GM12878 (cell line): ENCODE data around the gene GGCX. TPM values are rescaled to one million over a fixed set of nuclear protein-coding genes. Genes with fewer than 3 reads are reported as not detected.

Experiments
- GABPA ChIP-seq: IDR thresholded peaks from 2 replicates; pipeline ENCODE4 v1.6.1; 2014; ENCODE audit warnings: antibody characterized with exemption, low read depth, mild to moderate bottlenecking, inconsistent platforms
- KLF5 ChIP-seq: fragments of 450-650 bp; IDR thresholded peaks from 2 replicates; pipeline ENCODE4 v1.6.1; 2014; ENCODE audit warnings: mild to moderate bottlenecking; ENCODE audit not compliant: partially characterized antibody
- POLR2AphosphoS5 ChIP-seq: IDR thresholded peaks from 2 replicates; pipeline ENCODE4 v1.6.1; 2011; ENCODE audit warnings: mild to moderate bottlenecking, low read length, inconsistent platforms
- SMAD1 ChIP-seq: fragments of 450-650 bp; IDR thresholded peaks from 2 replicates; pipeline ENCODE4 v1.6.1; 2018; ENCODE audit warnings: mild to moderate bottlenecking, low read depth; ENCODE audit not compliant: partially characterized antibody
- SP1 ChIP-seq: IDR thresholded peaks from one replicate; pipeline ENCODE4 v1.6.1; 2011; ENCODE audit warnings: low read depth, low read length
- TCF7 ChIP-seq: IDR thresholded peaks from 2 replicates; pipeline ENCODE4 v1.6.1; 2014; ENCODE audit warnings: antibody characterized with exemption, borderline replicate concordance
- ZNF217 ChIP-seq: fragments of 450-650 bp; IDR thresholded peaks from 2 replicates; pipeline ENCODE4 v1.6.1; 2017; ENCODE audit warnings: antibody characterized with exemption, mild to moderate bottlenecking
- ZZZ3 ChIP-seq: IDR thresholded peaks from 2 replicates; pipeline ENCODE4 v1.6.1; 2011; ENCODE audit warnings: low read depth; ENCODE audit not compliant: control insufficient read depth, insufficient read length
- polyA plus RNA-seq, 11 experiments: library from polyadenylated mRNA; depleted of rRNA in 4 of 11; unstranded in 6 of 11; stranded (reverse) in 5 of 11; fragments of >200 nt; fragmentation: Nextera tagmentation in 4 of 11; fragmentation: Illumina TruSeq in 1 of 11; extraction: Ambion mirVana in 4 of 11; extraction: Trizol in 1 of 11; gene quantifications; 1 replicate in 1 of 11; 2 replicates in 10 of 11; pipeline versions ENCODE4 v1.2.1 to v1.2.3, GENCODE V29; 2011 to 2016; ENCODE audit warnings: inconsistent platforms in 2 of 11, missing spikeins in 2 of 11, low read depth in 1 of 11
- total RNA-seq, 4 experiments: library from RNA; depleted of rRNA in 3 of 4; stranded (reverse); fragments of >200 nt in 3 of 4; fragmentation: Illumina TruSeq in 1 of 4; extraction: Trizol in 1 of 4; gene quantifications; 2 replicates each; pipeline versions ENCODE4 v1.2.1 to v1.2.3, GENCODE V29; 2013 to 2021
- TF ChIP-seq, protein P1 (sequence below): fragments of 150-350 bp; IDR thresholded peaks from 2 replicates; pipeline ENCODE4 v1.6.1; 2016; ENCODE audit warnings: low read depth, low read length
- TF ChIP-seq, protein P2 (sequence below): fragments of 450-650 bp; IDR thresholded peaks from 2 replicates; pipeline ENCODE4 v1.6.1; 2017; ENCODE audit warnings: mild to moderate bottlenecking, moderate library complexity
- TF ChIP-seq, protein P3 (sequence below): fragments of 450-650 bp; IDR thresholded peaks from 2 replicates; pipeline ENCODE4 v1.6.1; 2017; ENCODE audit warnings: mild to moderate bottlenecking
- TF ChIP-seq, protein P4 (sequence below): fragments of 450-650 bp; IDR thresholded peaks from 2 replicates; pipeline ENCODE4 v1.6.1; 2017; ENCODE audit warnings: low read depth, mild to moderate bottlenecking, moderate library complexity

Gene GGCX
- total and polyA plus RNA-seq, 10 of the 15 experiments (the other 5 are each of a cell fraction or from before 2014, with no cell fraction given): 18.1 to 52.7 (median 25.0) TPM

DNA sequence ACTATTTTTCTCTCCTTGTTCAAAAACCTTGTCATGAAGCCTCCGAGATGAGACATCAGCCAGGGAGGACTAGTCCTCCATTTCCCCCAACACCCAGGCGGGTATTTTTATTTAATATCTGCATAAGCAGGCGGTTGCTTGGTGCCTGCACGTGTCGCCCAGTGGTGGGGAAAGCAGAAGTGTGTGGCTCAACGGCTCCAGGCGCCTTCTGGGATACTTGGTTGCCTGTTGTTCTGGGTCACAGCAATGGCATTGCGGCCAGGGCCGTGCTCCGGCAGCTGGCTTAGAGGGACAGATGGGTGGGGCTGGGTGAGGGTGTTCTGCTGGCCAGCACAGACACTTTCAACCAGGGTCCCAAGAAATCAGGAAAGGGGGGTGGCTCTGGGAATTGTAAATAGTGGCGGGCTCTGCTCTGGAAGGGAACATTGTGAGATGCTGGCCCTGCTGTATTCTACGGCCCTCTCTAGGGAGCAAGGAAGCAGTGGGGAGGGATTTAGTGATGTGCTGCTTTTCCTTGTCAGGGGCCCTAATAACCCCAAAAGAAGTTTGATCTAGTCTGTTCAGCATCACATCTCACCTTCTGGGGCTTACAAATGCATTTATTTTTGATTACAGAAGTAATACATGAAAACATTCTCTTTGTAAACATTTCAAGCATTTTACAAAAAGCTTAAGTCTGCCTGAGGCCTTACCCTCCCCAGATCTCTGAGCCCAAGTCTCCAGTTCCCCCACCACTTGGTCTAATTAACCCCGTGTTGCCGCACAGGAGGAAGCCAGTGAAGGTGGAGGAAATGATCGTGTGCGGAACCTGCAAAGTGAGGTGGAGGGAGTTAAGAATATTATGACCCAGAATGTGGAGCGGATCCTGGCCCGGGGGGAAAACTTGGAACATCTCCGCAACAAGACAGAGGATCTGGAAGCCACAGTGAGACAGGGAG, 17.2 kb upstream of the GGCX start (continued):
- TF ChIP-seq, protein P1, sequence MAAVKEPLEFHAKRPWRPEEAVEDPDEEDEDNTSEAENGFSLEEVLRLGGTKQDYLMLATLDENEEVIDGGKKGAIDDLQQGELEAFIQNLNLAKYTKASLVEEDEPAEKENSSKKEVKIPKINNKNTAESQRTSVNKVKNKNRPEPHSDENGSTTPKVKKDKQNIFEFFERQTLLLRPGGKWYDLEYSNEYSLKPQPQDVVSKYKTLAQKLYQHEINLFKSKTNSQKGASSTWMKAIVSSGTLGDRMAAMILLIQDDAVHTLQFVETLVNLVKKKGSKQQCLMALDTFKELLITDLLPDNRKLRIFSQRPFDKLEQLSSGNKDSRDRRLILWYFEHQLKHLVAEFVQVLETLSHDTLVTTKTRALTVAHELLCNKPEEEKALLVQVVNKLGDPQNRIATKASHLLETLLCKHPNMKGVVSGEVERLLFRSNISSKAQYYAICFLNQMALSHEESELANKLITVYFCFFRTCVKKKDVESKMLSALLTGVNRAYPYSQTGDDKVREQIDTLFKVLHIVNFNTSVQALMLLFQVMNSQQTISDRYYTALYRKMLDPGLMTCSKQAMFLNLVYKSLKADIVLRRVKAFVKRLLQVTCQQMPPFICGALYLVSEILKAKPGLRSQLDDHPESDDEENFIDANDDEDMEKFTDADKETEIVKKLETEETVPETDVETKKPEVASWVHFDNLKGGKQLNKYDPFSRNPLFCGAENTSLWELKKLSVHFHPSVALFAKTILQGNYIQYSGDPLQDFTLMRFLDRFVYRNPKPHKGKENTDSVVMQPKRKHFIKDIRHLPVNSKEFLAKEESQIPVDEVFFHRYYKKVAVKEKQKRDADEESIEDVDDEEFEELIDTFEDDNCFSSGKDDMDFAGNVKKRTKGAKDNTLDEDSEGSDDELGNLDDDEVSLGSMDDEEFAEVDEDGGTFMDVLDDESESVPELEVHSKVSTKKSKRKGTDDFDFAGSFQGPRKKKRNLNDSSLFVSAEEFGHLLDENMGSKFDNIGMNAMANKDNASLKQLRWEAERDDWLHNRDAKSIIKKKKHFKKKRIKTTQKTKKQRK: no peak
- TF ChIP-seq SMAD1 (no peak), ZZZ3 (no peak), SP1 (no peak), TCF7 (no peak), GABPA (no peak), KLF5 (no peak), POLR2AphosphoS5 (no peak; the same call in 1 of the 2 replicates), ZNF217 (no peak)
- TF ChIP-seq, protein P2, sequence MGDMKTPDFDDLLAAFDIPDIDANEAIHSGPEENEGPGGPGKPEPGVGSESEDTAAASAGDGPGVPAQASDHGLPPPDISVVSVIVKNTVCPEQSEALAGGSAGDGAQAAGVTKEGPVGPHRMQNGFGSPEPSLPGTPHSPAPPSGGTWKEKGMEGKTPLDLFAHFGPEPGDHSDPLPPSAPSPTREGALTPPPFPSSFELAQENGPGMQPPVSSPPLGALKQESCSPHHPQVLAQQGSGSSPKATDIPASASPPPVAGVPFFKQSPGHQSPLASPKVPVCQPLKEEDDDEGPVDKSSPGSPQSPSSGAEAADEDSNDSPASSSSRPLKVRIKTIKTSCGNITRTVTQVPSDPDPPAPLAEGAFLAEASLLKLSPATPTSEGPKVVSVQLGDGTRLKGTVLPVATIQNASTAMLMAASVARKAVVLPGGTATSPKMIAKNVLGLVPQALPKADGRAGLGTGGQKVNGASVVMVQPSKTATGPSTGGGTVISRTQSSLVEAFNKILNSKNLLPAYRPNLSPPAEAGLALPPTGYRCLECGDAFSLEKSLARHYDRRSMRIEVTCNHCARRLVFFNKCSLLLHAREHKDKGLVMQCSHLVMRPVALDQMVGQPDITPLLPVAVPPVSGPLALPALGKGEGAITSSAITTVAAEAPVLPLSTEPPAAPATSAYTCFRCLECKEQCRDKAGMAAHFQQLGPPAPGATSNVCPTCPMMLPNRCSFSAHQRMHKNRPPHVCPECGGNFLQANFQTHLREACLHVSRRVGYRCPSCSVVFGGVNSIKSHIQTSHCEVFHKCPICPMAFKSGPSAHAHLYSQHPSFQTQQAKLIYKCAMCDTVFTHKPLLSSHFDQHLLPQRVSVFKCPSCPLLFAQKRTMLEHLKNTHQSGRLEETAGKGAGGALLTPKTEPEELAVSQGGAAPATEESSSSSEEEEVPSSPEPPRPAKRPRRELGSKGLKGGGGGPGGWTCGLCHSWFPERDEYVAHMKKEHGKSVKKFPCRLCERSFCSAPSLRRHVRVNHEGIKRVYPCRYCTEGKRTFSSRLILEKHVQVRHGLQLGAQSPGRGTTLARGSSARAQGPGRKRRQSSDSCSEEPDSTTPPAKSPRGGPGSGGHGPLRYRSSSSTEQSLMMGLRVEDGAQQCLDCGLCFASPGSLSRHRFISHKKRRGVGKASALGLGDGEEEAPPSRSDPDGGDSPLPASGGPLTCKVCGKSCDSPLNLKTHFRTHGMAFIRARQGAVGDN: peak; percentile 83
- TF ChIP-seq, protein P3, sequence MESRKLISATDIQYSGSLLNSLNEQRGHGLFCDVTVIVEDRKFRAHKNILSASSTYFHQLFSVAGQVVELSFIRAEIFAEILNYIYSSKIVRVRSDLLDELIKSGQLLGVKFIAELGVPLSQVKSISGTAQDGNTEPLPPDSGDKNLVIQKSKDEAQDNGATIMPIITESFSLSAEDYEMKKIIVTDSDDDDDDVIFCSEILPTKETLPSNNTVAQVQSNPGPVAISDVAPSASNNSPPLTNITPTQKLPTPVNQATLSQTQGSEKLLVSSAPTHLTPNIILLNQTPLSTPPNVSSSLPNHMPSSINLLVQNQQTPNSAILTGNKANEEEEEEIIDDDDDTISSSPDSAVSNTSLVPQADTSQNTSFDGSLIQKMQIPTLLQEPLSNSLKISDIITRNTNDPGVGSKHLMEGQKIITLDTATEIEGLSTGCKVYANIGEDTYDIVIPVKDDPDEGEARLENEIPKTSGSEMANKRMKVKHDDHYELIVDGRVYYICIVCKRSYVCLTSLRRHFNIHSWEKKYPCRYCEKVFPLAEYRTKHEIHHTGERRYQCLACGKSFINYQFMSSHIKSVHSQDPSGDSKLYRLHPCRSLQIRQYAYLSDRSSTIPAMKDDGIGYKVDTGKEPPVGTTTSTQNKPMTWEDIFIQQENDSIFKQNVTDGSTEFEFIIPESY: no peak
- TF ChIP-seq, protein P4, sequence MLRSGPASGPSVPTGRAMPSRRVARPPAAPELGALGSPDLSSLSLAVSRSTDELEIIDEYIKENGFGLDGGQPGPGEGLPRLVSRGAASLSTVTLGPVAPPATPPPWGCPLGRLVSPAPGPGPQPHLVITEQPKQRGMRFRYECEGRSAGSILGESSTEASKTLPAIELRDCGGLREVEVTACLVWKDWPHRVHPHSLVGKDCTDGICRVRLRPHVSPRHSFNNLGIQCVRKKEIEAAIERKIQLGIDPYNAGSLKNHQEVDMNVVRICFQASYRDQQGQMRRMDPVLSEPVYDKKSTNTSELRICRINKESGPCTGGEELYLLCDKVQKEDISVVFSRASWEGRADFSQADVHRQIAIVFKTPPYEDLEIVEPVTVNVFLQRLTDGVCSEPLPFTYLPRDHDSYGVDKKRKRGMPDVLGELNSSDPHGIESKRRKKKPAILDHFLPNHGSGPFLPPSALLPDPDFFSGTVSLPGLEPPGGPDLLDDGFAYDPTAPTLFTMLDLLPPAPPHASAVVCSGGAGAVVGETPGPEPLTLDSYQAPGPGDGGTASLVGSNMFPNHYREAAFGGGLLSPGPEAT: no peak
